ENCODE measurements around the gene MERTK. TPM values are rescaled to one million over a fixed set of nuclear protein-coding genes. Genes with fewer than 3 reads are reported as not detected.
A peak's percentile ranks its signal among the peaks of the same experiment; 100 is the strongest.

MERTK gene
- total and polyA plus RNA-seq, 8 donors: 2.8 to 13.9 (median 5.4) TPM

GRCh38 chr2:112045446-112046014, 147.1 kb downstream of the MERTK start:
- Histone ChIP-seq H3K27ac (no peak overlapping the region), H3K4me3 (no peak overlapping the region), H3K4me1 (peaks cover 7 to 13% (median 12%) of the 10 kb centered on the region in 3 donors), H3K36me3 (no peaks in the 10 kb centered on the region), H3K9me3 (no peaks in the 10 kb centered on the region), H3K27me3 (no peaks in the 10 kb centered on the region)
- no peak for FAIRE-seq
- no peak for DNase-seq
- intact Hi-C loops (cut with DNase I): loop anchor here in 2 of 3 donors (5.0 to 10.0 kb wide), 2 partner anchors 151 to 153 kb away; partner anchors contain the start of gene MERTK (in 1 of the 2)
- no peak for ATAC-seq
- TF ChIP-seq CTCF (IDR thresholded peaks at IDR 0.05): no peak

DNA sequence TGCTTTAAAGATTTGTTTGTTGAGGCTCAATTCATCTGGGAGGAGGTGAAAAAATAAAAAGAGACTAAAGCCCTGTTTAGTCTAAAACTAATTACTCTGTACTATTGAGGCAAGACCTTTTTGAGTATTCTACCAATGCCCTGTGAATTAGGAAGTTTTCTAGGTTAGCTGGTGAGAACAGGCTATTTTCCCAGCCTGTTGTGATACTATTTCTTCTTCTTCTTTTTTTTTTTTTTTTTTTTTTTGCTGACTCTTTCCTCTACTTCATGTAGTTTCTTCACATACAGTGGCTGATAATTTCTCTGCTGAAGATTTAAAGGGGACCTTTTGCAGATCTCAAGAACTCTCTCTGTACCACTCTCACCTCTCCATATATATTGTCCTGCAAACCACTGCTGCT, 147.8 kb downstream of the MERTK start:
- no peak for DNase-seq
- intact Hi-C loops (cut with DNase I): loop anchor here in 2 of 3 donors (5.0 to 10.0 kb wide), 2 partner anchors 151 to 154 kb away; partner anchors contain the start of gene MERTK (in 1 of the 2)
- FAIRE-seq: no peak
- ATAC-seq: no peak
- Histone ChIP-seq H3K9me3 (no peaks in the 10 kb centered on the region), H3K4me3 (no peak overlapping the region), H3K27me3 (no peaks in the 10 kb centered on the region), H3K36me3 (no peaks in the 10 kb centered on the region), H3K27ac (no peak overlapping the region), H3K4me1 (peaks cover 7 to 13% (median 12%) of the 10 kb centered on the region in 3 donors)
- no peak for TF ChIP-seq CTCF (IDR thresholded peaks at IDR 0.05)

- Histone ChIP-seq H3K36me3 (no peaks in the 10 kb centered on the region), H3K27ac (peak overlapping the region in 2 of 4 donors; percentile 8 to 47), H3K27me3 (no peaks in the 10 kb centered on the region), H3K4me3 (no peak overlapping the region), H3K4me1 (peaks cover 7 to 13% (median 8%) of the 10 kb centered on the region in 3 donors), H3K9me3 (no peaks in the 10 kb centered on the region)
- WGBS, 2 donors: 60 to 61% methylated on average over 7 of the region's 7 CpGs
- FAIRE-seq (no peak), DNase-seq (no peak), ATAC-seq (peak; percentile 71 to 84 (median 76))
- intact Hi-C loops (cut with DNase I): loop anchor here in 2 of 3 donors (5.0 to 10.0 kb wide), 2 partner anchors 153 to 155 kb away; partner anchors contain the start of gene MERTK (in 1 of the 2)
- TF ChIP-seq CTCF (IDR thresholded peaks at IDR 0.05): no peak
Measured at GRCh38 chr2:112047537-112048235, 149.3 kb downstream of the MERTK start.

GRCh38 chr2:112048236-112048592, 149.8 kb downstream of the MERTK start:
- Histone ChIP-seq H3K36me3 (no peaks in the 10 kb centered on the region), H3K9me3 (no peaks in the 10 kb centered on the region), H3K4me1 (peaks cover 7 to 13% (median 8%) of the 10 kb centered on the region in 3 donors), H3K27ac (peak overlapping the region in 2 of 4 donors; percentile 8 to 47), H3K4me3 (no peak overlapping the region), H3K27me3 (no peaks in the 10 kb centered on the region)
- ATAC-seq (no peak), FAIRE-seq (no peak), DNase-seq (no peak)
- no peak for TF ChIP-seq CTCF (IDR thresholded peaks at IDR 0.05)
- 54 to 60% methylated on average over 4 of the region's 4 CpGs for WGBS, 2 donors
- intact Hi-C loops (cut with DNase I): loop anchor here in 2 of 3 donors (5.0 to 10.0 kb wide), 2 partner anchors 153 to 156 kb away; partner anchors contain the start of gene MERTK (in 1 of the 2)

Data from pancreas (tissue), 10 donors.